Loucy (cell line): Measurements from ENCODE around the gene JAG2.

Source experiments
- EZH2phosphoT487 ChIP-seq: fragments of 200-600 bp; IDR thresholded peaks from 2 replicates; pipeline ENCODE4 v1.6.1; 2018; ENCODE audit warnings: antibody characterized with exemption, mild to moderate bottlenecking, moderate library complexity, borderline replicate concordance
- TF ChIP-seq, protein P1 (sequence below): fragments of 200-600 bp; sonication (generic); conservative IDR thresholded peaks from 2 replicates; pipeline ENCODE4 v1.5.1; 2014; ENCODE audit warnings: mild to moderate bottlenecking, antibody characterized with exemption, low read length

DNA sequence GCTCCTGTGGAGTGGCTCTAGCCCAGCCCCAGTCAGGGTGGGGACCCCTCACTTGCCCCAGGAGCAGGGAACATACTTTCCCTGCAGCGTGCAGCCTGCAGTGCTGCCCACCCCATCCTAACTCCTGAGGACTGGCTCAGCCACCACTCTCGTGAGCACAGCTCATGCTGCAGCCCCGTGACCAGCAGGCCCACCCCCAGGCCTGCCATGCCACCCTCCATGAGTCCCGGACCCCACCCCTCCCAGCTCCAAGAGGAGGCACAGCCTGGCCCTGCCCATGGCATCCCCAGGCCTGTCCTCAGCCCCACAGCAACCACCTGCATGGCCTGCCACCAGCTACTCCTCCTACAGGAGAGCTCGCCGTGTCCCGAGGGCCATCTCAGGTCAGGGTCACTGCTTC is 3.9 kb upstream of the JAG2 start:
- TF ChIP-seq, protein P1, sequence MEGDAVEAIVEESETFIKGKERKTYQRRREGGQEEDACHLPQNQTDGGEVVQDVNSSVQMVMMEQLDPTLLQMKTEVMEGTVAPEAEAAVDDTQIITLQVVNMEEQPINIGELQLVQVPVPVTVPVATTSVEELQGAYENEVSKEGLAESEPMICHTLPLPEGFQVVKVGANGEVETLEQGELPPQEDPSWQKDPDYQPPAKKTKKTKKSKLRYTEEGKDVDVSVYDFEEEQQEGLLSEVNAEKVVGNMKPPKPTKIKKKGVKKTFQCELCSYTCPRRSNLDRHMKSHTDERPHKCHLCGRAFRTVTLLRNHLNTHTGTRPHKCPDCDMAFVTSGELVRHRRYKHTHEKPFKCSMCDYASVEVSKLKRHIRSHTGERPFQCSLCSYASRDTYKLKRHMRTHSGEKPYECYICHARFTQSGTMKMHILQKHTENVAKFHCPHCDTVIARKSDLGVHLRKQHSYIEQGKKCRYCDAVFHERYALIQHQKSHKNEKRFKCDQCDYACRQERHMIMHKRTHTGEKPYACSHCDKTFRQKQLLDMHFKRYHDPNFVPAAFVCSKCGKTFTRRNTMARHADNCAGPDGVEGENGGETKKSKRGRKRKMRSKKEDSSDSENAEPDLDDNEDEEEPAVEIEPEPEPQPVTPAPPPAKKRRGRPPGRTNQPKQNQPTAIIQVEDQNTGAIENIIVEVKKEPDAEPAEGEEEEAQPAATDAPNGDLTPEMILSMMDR = no peak
- TF ChIP-seq EZH2phosphoT487 = no peak
